K562 (cell line): ENCODE measurements around the gene KDM4C. TPM values are rescaled to one million over a fixed set of nuclear protein-coding genes. Genes with fewer than 3 reads are reported as not detected.

Source experiments
- BRF2 ChIP-seq: IDR thresholded peaks from 3 replicates; pipeline ENCODE4 v1.6.1; 2011; ENCODE audit warnings: borderline replicate concordance, mild to moderate bottlenecking; ENCODE audit not compliant: insufficient read length, insufficient read depth
- CBFA2T2 ChIP-seq: fragments of 450-650 bp; conservative IDR thresholded peaks from 2 replicates; pipeline ENCODE4 v1.6.1; 2017; ENCODE audit warnings: mild to moderate bottlenecking
- CTCF ChIP-seq, 3 experiments: IDR thresholded peaks in 2 of 3; conservative IDR thresholded peaks in 1 of 3; 2 replicates each; pipeline ENCODE4 v1.5.1; 2011 to 2012; ENCODE audit warnings: low read length in 3 of 3, mild to moderate bottlenecking in 3 of 3, control low read depth in 2 of 3, improper control_type of control experiment in 1 of 3, inconsistent platforms in 1 of 3, low read depth in 1 of 3, mixed read lengths in 1 of 3, moderate library complexity in 1 of 3; ENCODE audit not compliant: insufficient read depth in 2 of 3
- FIP1L1 ChIP-seq: fragments of 200-400 bp; formaldehyde crosslinking; IDR thresholded peaks from 2 replicates; pipeline ENCODE4 v1.6.1; 2018; ENCODE audit warnings: mild to moderate bottlenecking, low read depth, low read length; ENCODE audit not compliant: poor library complexity, severe bottlenecking
- HDAC8 ChIP-seq: fragments of 450-650 bp; IDR thresholded peaks from 2 replicates; pipeline ENCODE4 v1.6.1; 2016; ENCODE audit warnings: mild to moderate bottlenecking, missing genetic modification characterization, moderate library complexity, missing compliant biosample characterization
- HLTF ChIP-seq: fragments of 450-650 bp; IDR thresholded peaks from 2 replicates; pipeline ENCODE4 v1.6.1; 2016
- ID3 ChIP-seq, 2 experiments: fragments of 250-450 bp in 1 of 2; fragments of 450-650 bp in 1 of 2; sonication (Bioruptor Pico) in 1 of 2; IDR thresholded peaks; 2 replicates each; pipeline versions ENCODE4 v1.6.1 to v1.8.0; 2016 to 2021; ENCODE audit warnings: mild to moderate bottlenecking in 2 of 2, moderate library complexity in 2 of 2, missing compliant biosample characterization in 1 of 2, missing genetic modification characterization in 1 of 2
- IRF1 ChIP-seq: sonication (generic); formaldehyde crosslinking; IDR thresholded peaks from 2 replicates; pipeline ENCODE4 v1.8.0; 2022; ENCODE audit warnings: missing genetic modification reagents, mild to moderate bottlenecking, borderline replicate concordance
- MAZ ChIP-seq, 2 experiments: fragments of 450-650 bp in 1 of 2; sonication (generic) in 1 of 2; formaldehyde crosslinking; IDR thresholded peaks in 1 of 2; conservative IDR thresholded peaks in 1 of 2; 2 replicates each; pipeline versions ENCODE4 v1.4.0 to v1.5.0; 2020; ENCODE audit warnings: mild to moderate bottlenecking in 1 of 2, missing genetic modification reagents in 1 of 2
- NBN ChIP-seq: fragments of 450-650 bp; IDR thresholded peaks from 2 replicates; pipeline ENCODE4 v1.6.1; 2016; ENCODE audit warnings: low read depth, mild to moderate bottlenecking
- NFIC ChIP-seq: fragments of 450-650 bp; IDR thresholded peaks from 2 replicates; pipeline ENCODE4 v1.6.1; 2017; ENCODE audit warnings: mild to moderate bottlenecking, inconsistent platforms
- RFX1 ChIP-seq: fragments of 450-650 bp; IDR thresholded peaks from 2 replicates; pipeline ENCODE4 v1.6.1; 2016; ENCODE audit warnings: mild to moderate bottlenecking, moderate library complexity
- RFX7 ChIP-seq: fragments of 250-450 bp; sonication (Bioruptor Pico); IDR thresholded peaks from 2 replicates; pipeline ENCODE4 v1.5.1; 2021; ENCODE audit warnings: mild to moderate bottlenecking
- RUNX1 ChIP-seq: sonication (generic); IDR thresholded peaks from 2 replicates; pipeline ENCODE4 v1.6.1; 2016; ENCODE audit warnings: antibody characterized with exemption, low read depth
- SOX6 ChIP-seq: fragments of 450-650 bp; IDR thresholded peaks from 2 replicates; pipeline ENCODE4 v1.6.1; 2014; ENCODE audit warnings: mild to moderate bottlenecking
- STAT6 ChIP-seq: sonication (generic); formaldehyde crosslinking; IDR thresholded peaks from 2 replicates; pipeline ENCODE4 v1.8.1; 2023; ENCODE audit warnings: mild to moderate bottlenecking, missing genetic modification reagents
- TCF3 ChIP-seq: sonication (generic); formaldehyde crosslinking; IDR thresholded peaks from 2 replicates; pipeline ENCODE4 v1.4.0; 2020; ENCODE audit warnings: mild to moderate bottlenecking, missing genetic modification reagents
- TEAD4 ChIP-seq, 2 experiments: sonication (generic) in 1 of 2; formaldehyde crosslinking in 1 of 2; IDR thresholded peaks; 2 replicates each; pipeline versions ENCODE4 v1.6.1 to v1.8.0; 2012 to 2022; ENCODE audit warnings: borderline replicate concordance in 1 of 2, inconsistent platforms in 1 of 2, low read length in 1 of 2, mild to moderate bottlenecking in 1 of 2, missing genetic modification reagents in 1 of 2
- ZNF124 ChIP-seq: sonication (generic); formaldehyde crosslinking; IDR thresholded peaks from 2 replicates; pipeline ENCODE4 v1.8.1; 2022; ENCODE audit warnings: missing genetic modification reagents
- ZNF3 ChIP-seq: fragments of 250-450 bp; sonication (Bioruptor Pico); IDR thresholded peaks from 2 replicates; pipeline ENCODE4 v1.5.0; 2021; ENCODE audit warnings: mild to moderate bottlenecking, moderate library complexity
- ZNF584 ChIP-seq: fragments of 200-800 bp; sonication (Bioruptor generic); IDR thresholded peaks from 2 replicates; pipeline ENCODE4 v1.6.1; 2016; ENCODE audit warnings: low read depth, mild to moderate bottlenecking, missing genetic modification characterization, missing compliant biosample characterization
- ZNF766 ChIP-seq: fragments of 200-800 bp; sonication (Bioruptor generic); conservative IDR thresholded peaks from 2 replicates; pipeline ENCODE4 v1.6.1; 2016; ENCODE audit warnings: missing genetic modification characterization, missing compliant biosample characterization
- polyA plus RNA-seq, 8 experiments: library from polyadenylated mRNA; depleted of rRNA in 4 of 8; stranded (reverse) in 5 of 8; unstranded in 3 of 8; fragments of >200 nt; fragmentation: Nextera tagmentation in 2 of 8; fragmentation: Illumina TruSeq in 1 of 8; extraction: Ambion mirVana in 2 of 8; extraction: Trizol in 1 of 8; gene quantifications; 2 replicates each; pipeline versions ENCODE4 v1.2.1 to v1.2.3, GENCODE V29; 2011 to 2014; ENCODE audit warnings: inconsistent platforms in 1 of 8, missing spikeins in 1 of 8
- total RNA-seq, 7 experiments: library from RNA; depleted of rRNA in 6 of 7; stranded (reverse); fragments of >200 nt in 6 of 7; fragmentation: Illumina TruSeq in 2 of 7; extraction: Trizol in 2 of 7; gene quantifications; 2 replicates each; pipeline versions ENCODE4 v1.2.1 to v1.2.3, GENCODE V29; 2011 to 2021; ENCODE audit warnings: low replicate concordance in 1 of 7

The KDM4C gene
- total and polyA plus RNA-seq, 9 of the 15 experiments (the other 6 are each of a cell fraction or from before 2014, with no cell fraction given): 5.4 to 17.0 (median 12.6) TPM

- TF ChIP-seq STAT6 (CRISPR knock-in tag): no peak
- TF ChIP-seq ZNF766 (CRISPR knock-in tag): no peak
- peak; percentile 78 for TF ChIP-seq TCF3 (CRISPR knock-in tag)
- no peak for TF ChIP-seq RFX7
- TF ChIP-seq IRF1: no peak
- no peak for TF ChIP-seq ZNF3 (CRISPR knock-in tag)
- no peak for TF ChIP-seq RFX1
- TF ChIP-seq NBN: no peak
- TF ChIP-seq CTCF (IDR thresholded peaks at IDR 0.05 in 2 of 3, conservative IDR thresholded peaks at IDR 0.05 in 1 of 3; ENCODE audit: insufficient read depth in 2 of 3, low read depth in 1 of 3, low read length in 3 of 3): no peak
- peak; percentile 82 for TF ChIP-seq TEAD4 (IDR thresholded peaks at IDR 0.05; ENCODE audit: low read length)
- no peak for TF ChIP-seq TEAD4 (CRISPR knock-in tag; IDR thresholded peaks at IDR 0.05; ENCODE audit: borderline replicate concordance)
- TF ChIP-seq NFIC: peak; percentile 42; the same call in 1 of the 2 replicates
- TF ChIP-seq SOX6: peak; percentile 50; the same call in 1 of the 2 replicates
- no peak for TF ChIP-seq RUNX1
- TF ChIP-seq HLTF: no peak
- TF ChIP-seq ID3 (CRISPR knock-in tag; IDR thresholded peaks at IDR 0.05): no peak
- TF ChIP-seq ID3 (tag; IDR thresholded peaks at IDR 0.05): no peak
- no peak for TF ChIP-seq ZNF124 (CRISPR knock-in tag)
- TF ChIP-seq HDAC8 (tag): no peak
- TF ChIP-seq CBFA2T2: peak; percentile 89
- TF ChIP-seq MAZ (CRISPR knock-in tag; conservative IDR thresholded peaks at IDR 0.05 in 1 of 2, IDR thresholded peaks at IDR 0.05 in 1 of 2): no peak
- TF ChIP-seq BRF2: no peak
- TF ChIP-seq ZNF584: no peak
- no peak for TF ChIP-seq FIP1L1
These were observed 408.3 kb downstream of the KDM4C start (continued) for GRCh38 chr9:7166074-7166473.
